Ishikawa (cell line): ENCODE results near the gene SNED1.

Experiments used
- CEBPB ChIP-seq: IDR thresholded peaks from 2 replicates; pipeline ENCODE4 v1.6.1; 2012
- CREB1 ChIP-seq: IDR thresholded peaks from 2 replicates; pipeline ENCODE4 v1.6.1; 2012; ENCODE audit warnings: low read depth
- EGR1 ChIP-seq: IDR thresholded peaks from 2 replicates; pipeline ENCODE4 v1.6.1; 2012
- EP300 ChIP-seq: IDR thresholded peaks from 2 replicates; pipeline ENCODE4 v1.6.1; 2012; ENCODE audit warnings: borderline replicate concordance
- FOXM1 ChIP-seq: IDR thresholded peaks from 2 replicates; pipeline ENCODE4 v1.6.1; 2012; ENCODE audit warnings: low read depth, borderline replicate concordance
- MAX ChIP-seq: IDR thresholded peaks from 2 replicates; pipeline ENCODE4 v1.6.1; 2012
- NFIC ChIP-seq: IDR thresholded peaks from 2 replicates; pipeline ENCODE4 v1.6.1; 2012
- RAD21 ChIP-seq: IDR thresholded peaks from 2 replicates; pipeline ENCODE4 v1.6.1; 2012; ENCODE audit warnings: low read depth
- REST ChIP-seq: IDR thresholded peaks from 2 replicates; pipeline ENCODE4 v1.6.1; 2012; ENCODE audit warnings: low read depth, mild to moderate bottlenecking
- TAF1 ChIP-seq: IDR thresholded peaks from 2 replicates; pipeline ENCODE4 v1.6.1; 2012; ENCODE audit warnings: low read depth, mild to moderate bottlenecking
- TCF12 ChIP-seq: IDR thresholded peaks from 2 replicates; pipeline ENCODE4 v1.6.1; 2012; ENCODE audit warnings: low read depth
- TEAD4 ChIP-seq: IDR thresholded peaks from 2 replicates; pipeline ENCODE4 v1.6.1; 2012
- USF1 ChIP-seq: IDR thresholded peaks from 2 replicates; pipeline ENCODE4 v1.6.1; 2012
- YY1 ChIP-seq: IDR thresholded peaks from 2 replicates; pipeline ENCODE4 v1.6.1; 2012; ENCODE audit warnings: low read depth
- ZBTB7A ChIP-seq: IDR thresholded peaks from 2 replicates; pipeline ENCODE4 v1.6.1; 2012; ENCODE audit warnings: low read depth

SNED1 gene

GRCh38 chr2:241084856-241085444, 86.5 kb downstream of the SNED1 start:
- TF ChIP-seq REST (no peak), MAX (no peak), NFIC (no peak), CREB1 (no peak), USF1 (no peak), ZBTB7A (no peak), FOXM1 (no peak), TAF1 (no peak), EP300 (no peak), YY1 (no peak), TEAD4 (no peak), EGR1 (no peak), TCF12 (no peak), CEBPB (no peak)

- no peak for TF ChIP-seq TCF12
- TF ChIP-seq CREB1 = no peak
These were observed 89.2 kb downstream of the SNED1 start for GRCh38 chr2:241087420-241088268.

- TF ChIP-seq NFIC (no peak), MAX (no peak), ZBTB7A (no peak), FOXM1 (no peak), CEBPB (no peak), TEAD4 (no peak), CREB1 (no peak), EP300 (no peak), REST (no peak), RAD21 (no peak), EGR1 (no peak), USF1 (no peak), YY1 (no peak), TCF12 (no peak), TAF1 (no peak)
These were observed 90.0 kb downstream of the SNED1 start for GRCh38 chr2:241088376-241088775.

GRCh38 chr2:241088791-241089732, 90.6 kb downstream of the SNED1 start:
- TF ChIP-seq MAX (no peak), REST (no peak), CEBPB (no peak), TAF1 (no peak)
